ENCODE results near the gene EXOC6B. TPM values are rescaled to one million over a fixed set of nuclear protein-coding genes. Genes with fewer than 3 reads are reported as not detected.

EXOC6B gene
- total and polyA plus RNA-seq, 8 donors: 3.4 to 57.2 (median 27.1) TPM

GRCh38 chr2:72779495-72779894 is 46.3 kb downstream of the EXOC6B start:
- Histone ChIP-seq H3K27ac (no peak overlapping the region), H3K4me3 (no peak overlapping the region), H3K9me3 (no peaks in the 10 kb centered on the region), H3K4me1 (peaks cover 0 to 34% (median 22%) of the 10 kb centered on the region in 4 donors), H3K27me3 (no peaks in the 10 kb centered on the region), H3K36me3 (no peaks in the 10 kb centered on the region)
- WGBS, 5 donors: 84 to 92% (median 88%) methylated on average over 2 of the region's 2 CpGs
- DNase-seq: no peak
- intact Hi-C loops (cut with DNase I; ENCODE audit: low total_unique reads): no loop called here
- TF ChIP-seq POLR2AphosphoS5 (IDR thresholded peaks at IDR 0.05) (no peak), POLR2A (IDR thresholded peaks at IDR 0.05) (no peak)

GRCh38 chr2:72778410-72778809 is 47.4 kb downstream of the EXOC6B start:
- H3K4me1 ChIP-seq: peaks cover 0 to 34% (median 22%) of the 10 kb centered on the region in 4 donors
- H3K9me3 ChIP-seq: no peaks in the 10 kb centered on the region
- DNase-seq: no peak
- no peaks in the 10 kb centered on the region for H3K36me3 ChIP-seq
- H3K27me3 ChIP-seq: no peaks in the 10 kb centered on the region
- no peak for TF ChIP-seq CTCF (IDR thresholded peaks at IDR 0.05)
- TF ChIP-seq POLR2A (IDR thresholded peaks at IDR 0.05): no peak
- TF ChIP-seq EP300 (IDR thresholded peaks at IDR 0.05): no peak
- peak in 1 of 3 donors; percentile 34 for TF ChIP-seq POLR2AphosphoS5 (IDR thresholded peaks at IDR 0.05)
- intact Hi-C loops (cut with DNase I; ENCODE audit: low total_unique reads): no loop called here
- H3K27ac ChIP-seq: no peak overlapping the region
- WGBS, 5 donors: 38 to 54% (median 47%) methylated on average over 1 of the region's 1 CpG
- H3K4me3 ChIP-seq: no peak overlapping the region

- DNase-seq: peak; percentile 51 to 88
- H3K36me3 ChIP-seq: no peaks in the 10 kb centered on the region
- WGBS, 5 donors: 1 to 2% (median 2%) methylated on average over 2 of the region's 2 CpGs
- TF ChIP-seq POLR2A (IDR thresholded peaks at IDR 0.05) (no peak), EP300 (IDR thresholded peaks at IDR 0.05) (no peak), POLR2AphosphoS5 (IDR thresholded peaks at IDR 0.05) (peak in 1 of 3 donors; percentile 32), CTCF (IDR thresholded peaks at IDR 0.05) (peak in 5 of 7 experiments; percentile 64 to 82 (median 77))
- no peaks in the 10 kb centered on the region for H3K27me3 ChIP-seq
- H3K4me3 ChIP-seq: no peak overlapping the region
- H3K27ac ChIP-seq: no peak overlapping the region
- peaks cover 0 to 4% (median 0%) of the 10 kb centered on the region in 4 donors for H3K4me1 ChIP-seq
- intact Hi-C loops (cut with DNase I; ENCODE audit: low total_unique reads): loop anchor here (5.0 kb wide), 1 partner anchor 86 kb away; no protein-coding TSS in a partner anchor
- H3K9me3 ChIP-seq: no peaks in the 10 kb centered on the region
These were observed 54.9 kb downstream of the EXOC6B start for GRCh38 chr2:72770879-72771461.

- Histone ChIP-seq H3K27ac (no peak overlapping the region), H3K36me3 (peaks cover 0 to 15% (median 3%) of the 10 kb centered on the region in 4 donors), H3K4me3 (no peak overlapping the region), H3K4me1 (peaks cover 0 to under 1% (median 0%) of the 10 kb centered on the region in 4 donors), H3K27me3 (no peaks in the 10 kb centered on the region), H3K9me3 (peaks cover 0 to 23% (median 11%) of the 10 kb centered on the region in 4 donors)
- 61 to 77% (median 70%) methylated on average over 2 of the region's 2 CpGs for WGBS, 5 donors
- intact Hi-C loops (cut with DNase I; ENCODE audit: low total_unique reads): no loop called here
- TF ChIP-seq EP300 (IDR thresholded peaks at IDR 0.05): no peak
- no peak for DNase-seq
These were observed 59.7 kb downstream of the EXOC6B start for GRCh38 chr2:72765997-72766609.

- no peaks in the 10 kb centered on the region for H3K27me3 ChIP-seq
- no peak overlapping the region for H3K27ac ChIP-seq
- 95 to 99% (median 96%) methylated on average over 2 of the region's 2 CpGs for WGBS, 5 donors
- DNase-seq: no peak
- H3K4me3 ChIP-seq: no peak overlapping the region
- peaks cover 0 to 23% (median 11%) of the 10 kb centered on the region in 4 donors for H3K9me3 ChIP-seq
- peaks cover 0 to 10% (median 6%) of the 10 kb centered on the region in 4 donors for H3K4me1 ChIP-seq
- intact Hi-C loops (cut with DNase I; ENCODE audit: low total_unique reads): no loop called here
- H3K36me3 ChIP-seq: peaks cover 0 to 20% (median 5%) of the 10 kb centered on the region in 4 donors
- no peak for TF ChIP-seq CTCF (IDR thresholded peaks at IDR 0.05)
- TF ChIP-seq POLR2AphosphoS5 (IDR thresholded peaks at IDR 0.05): no peak
- TF ChIP-seq EP300 (IDR thresholded peaks at IDR 0.05): no peak
- no peak for TF ChIP-seq POLR2A (IDR thresholded peaks at IDR 0.05)
These were observed 63.6 kb downstream of the EXOC6B start for GRCh38 chr2:72762276-72762675.

Data from stomach (tissue), 9 donors.